ENCODE data around the gene RAET1L. TPM values are rescaled to one million over a fixed set of nuclear protein-coding genes. Genes with fewer than 3 reads are reported as not detected.

RAET1L gene
- total RNA-seq, 1 donor from 2014 or later: not detected

GRCh38 chr6:149987602-149988107, 37.7 kb downstream of the RAET1L start:
- Mint-ChIP-seq H3K36me3 (ENCODE audit: low read depth, unreplicated experiment) (no peaks in the 10 kb centered on the region), H3K9me3 (ENCODE audit: unreplicated experiment) (peaks cover 5% of the 10 kb centered on the region), H3K4me3 (ENCODE audit: unreplicated experiment) (no peak overlapping the region), H3K27me3 (ENCODE audit: unreplicated experiment) (peaks cover 41% of the 10 kb centered on the region), H3K27ac (ENCODE audit: unreplicated experiment) (no peak overlapping the region), H3K4me1 (ENCODE audit: unreplicated experiment) (peaks cover 23% of the 10 kb centered on the region)
- TF ChIP-seq CTCF (IDR thresholded peaks at IDR 0.05; ENCODE audit: unreplicated experiment): no peak
- no peak for DNase-seq (ENCODE audit: low spot score)

- H3K36me3 Mint-ChIP-seq (ENCODE audit: low read depth, unreplicated experiment): no peaks in the 10 kb centered on the region
- DNase-seq (ENCODE audit: low spot score): no peak
- H3K27ac Mint-ChIP-seq (ENCODE audit: unreplicated experiment): no peak overlapping the region
- H3K9me3 Mint-ChIP-seq (ENCODE audit: unreplicated experiment): peaks cover 5% of the 10 kb centered on the region
- peaks cover 29% of the 10 kb centered on the region for H3K27me3 Mint-ChIP-seq (ENCODE audit: unreplicated experiment)
- TF ChIP-seq CTCF (IDR thresholded peaks at IDR 0.05; ENCODE audit: unreplicated experiment): no peak
- peaks cover 17% of the 10 kb centered on the region for H3K4me1 Mint-ChIP-seq (ENCODE audit: unreplicated experiment)
- no peak overlapping the region for H3K4me3 Mint-ChIP-seq (ENCODE audit: unreplicated experiment)
These were observed 39.8 kb downstream of the RAET1L start for GRCh38 chr6:149985481-149985937.

DNA sequence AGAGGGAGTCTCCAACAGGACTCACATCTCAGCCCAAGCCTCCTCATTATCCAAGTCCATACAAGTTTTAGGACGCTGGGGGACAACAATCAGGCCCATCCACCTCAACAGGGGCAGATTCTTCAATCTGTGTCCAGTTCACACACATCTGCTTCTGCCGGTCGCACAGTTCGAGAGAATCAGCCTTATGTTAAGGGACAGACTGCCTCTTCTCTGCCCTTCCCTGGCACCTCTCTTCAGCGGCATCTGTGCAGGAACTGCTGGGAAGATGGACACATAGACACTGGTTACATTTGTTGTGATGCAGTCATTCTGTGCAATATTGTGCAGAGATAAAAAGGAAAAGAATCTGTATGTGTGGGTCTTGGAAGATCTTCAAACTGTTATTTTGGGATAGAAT, 40.6 kb downstream of the RAET1L start:
- H3K4me3 Mint-ChIP-seq (ENCODE audit: unreplicated experiment): no peak overlapping the region
- peaks cover 5% of the 10 kb centered on the region for H3K9me3 Mint-ChIP-seq (ENCODE audit: unreplicated experiment)
- peaks cover 21% of the 10 kb centered on the region for H3K27me3 Mint-ChIP-seq (ENCODE audit: unreplicated experiment)
- DNase-seq (ENCODE audit: low spot score): no peak
- no peak overlapping the region for H3K27ac Mint-ChIP-seq (ENCODE audit: unreplicated experiment)
- H3K36me3 Mint-ChIP-seq (ENCODE audit: low read depth, unreplicated experiment): no peaks in the 10 kb centered on the region
- peaks cover 12% of the 10 kb centered on the region for H3K4me1 Mint-ChIP-seq (ENCODE audit: unreplicated experiment)
- TF ChIP-seq CTCF (IDR thresholded peaks at IDR 0.05; ENCODE audit: unreplicated experiment): no peak

DNA sequence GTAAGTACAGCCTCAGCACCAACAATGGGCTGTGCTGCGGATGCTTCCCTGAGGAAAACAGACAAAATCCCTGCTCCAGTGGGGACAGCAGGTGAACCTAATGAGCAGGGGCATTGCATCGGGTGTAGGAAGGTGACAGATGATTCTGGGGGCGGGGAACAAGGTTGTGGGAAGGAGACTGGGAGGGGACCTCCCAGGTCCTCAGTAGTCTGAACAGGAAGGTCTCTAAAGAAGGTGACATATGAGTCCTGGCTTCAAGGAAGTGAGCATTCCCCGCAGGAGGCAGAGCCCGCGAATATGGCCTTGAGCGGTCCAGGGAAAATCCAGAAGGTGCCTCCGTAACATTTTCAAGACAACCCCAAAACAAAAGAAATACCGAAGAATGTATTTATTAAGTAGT, 42.2 kb downstream of the RAET1L start:
- Mint-ChIP-seq H3K36me3 (ENCODE audit: low read depth, unreplicated experiment) (no peaks in the 10 kb centered on the region), H3K9me3 (ENCODE audit: unreplicated experiment) (peaks cover 2% of the 10 kb centered on the region), H3K27me3 (ENCODE audit: unreplicated experiment) (peaks cover 6% of the 10 kb centered on the region), H3K4me3 (ENCODE audit: unreplicated experiment) (no peak overlapping the region), H3K27ac (ENCODE audit: unreplicated experiment) (no peak overlapping the region), H3K4me1 (ENCODE audit: unreplicated experiment) (peaks cover 5% of the 10 kb centered on the region)
- no peak for DNase-seq (ENCODE audit: low spot score)
- TF ChIP-seq CTCF (IDR thresholded peaks at IDR 0.05; ENCODE audit: unreplicated experiment): no peak

DNA sequence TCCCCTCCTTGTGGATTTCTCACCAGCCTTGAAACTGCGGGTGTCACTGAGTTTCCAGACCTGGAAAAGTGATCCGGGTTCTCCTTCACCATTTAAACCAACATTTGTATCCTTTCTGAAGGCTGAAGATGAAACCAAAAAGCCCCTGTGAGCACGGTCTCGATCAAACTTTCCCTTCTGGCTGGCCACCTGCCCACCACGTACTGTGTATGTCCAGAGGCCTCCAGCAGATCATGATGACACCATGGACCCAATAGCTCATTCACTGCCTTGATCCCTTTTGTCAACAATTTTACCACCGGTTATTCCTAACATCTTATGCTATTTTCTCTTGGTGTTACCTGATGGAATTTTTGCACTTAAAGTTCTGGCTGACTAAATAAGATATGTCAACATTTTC, 46.0 kb downstream of the RAET1L start:
- H3K27ac Mint-ChIP-seq (ENCODE audit: unreplicated experiment): no peak overlapping the region
- no peaks in the 10 kb centered on the region for H3K9me3 Mint-ChIP-seq (ENCODE audit: unreplicated experiment)
- peaks cover 5% of the 10 kb centered on the region for H3K27me3 Mint-ChIP-seq (ENCODE audit: unreplicated experiment)
- H3K36me3 Mint-ChIP-seq (ENCODE audit: low read depth, unreplicated experiment): no peaks in the 10 kb centered on the region
- TF ChIP-seq CTCF (IDR thresholded peaks at IDR 0.05; ENCODE audit: unreplicated experiment): no peak
- no peak overlapping the region for H3K4me3 Mint-ChIP-seq (ENCODE audit: unreplicated experiment)
- H3K4me1 Mint-ChIP-seq (ENCODE audit: unreplicated experiment): peaks cover 5% of the 10 kb centered on the region
- DNase-seq (ENCODE audit: low spot score): no peak
